H1 (cell line): ENCODE data around the gene RPGRIP1. TPM values are rescaled to one million over a fixed set of nuclear protein-coding genes. Genes with fewer than 3 reads are reported as not detected.
"Not testable (repeated sequence)": the region's sequence is repeated elsewhere in the genome, so short reads cannot be mapped to it uniquely, and the experiment has no call there.

Experiments
- CTCF ChIA-PET: fragments of 300-600 bp; sonication (Branson Sonifier 250); formaldehyde crosslinking; loops from one replicate; lab custom pipeline; 2021; ENCODE audit not compliant: partially characterized antibody; lab: Charles Lee
- POLR2A ChIA-PET: fragments of 300-600 bp; sonication (Branson Sonifier 250); formaldehyde crosslinking; loops from one replicate; lab custom pipeline; 2021; ENCODE audit warnings: inconsistent platforms; ENCODE audit not compliant: partially characterized antibody; lab: Charles Lee
- DNase-seq, 2 experiments: peaks; one replicate each; pipeline versions ENCODE4 v3.0.0 to v3.0.0-alpha.2; 2010 to 2022; ENCODE audit warnings: low spot score in 2 of 2, low read depth in 1 of 2, mixed read lengths in 1 of 2
- FAIRE-seq: peaks from 2 replicates; lab custom pipeline; 2011; peaks lifted over from hg19 to GRCh38; lab: Jason Lieb, UNC
- H2AFZ ChIP-seq: 2 replicates; pipeline ENCODE4 v1.8.1; 2012; ENCODE audit warnings: low read length, inconsistent platforms
- H2AK5ac ChIP-seq: 2 replicates; pipeline ENCODE4 v1.6.1; 2013; ENCODE audit warnings: low read depth, low read length
- H2BK120ac ChIP-seq: replicated peaks from 2 replicates; pipeline ENCODE3; 2013; ENCODE audit warnings: low read depth, low read length, inconsistent platforms
- H2BK12ac ChIP-seq: 2 replicates; pipeline ENCODE4 v1.6.1; 2013; ENCODE audit warnings: low read depth, low read length
- H2BK15ac ChIP-seq: 2 replicates; pipeline ENCODE4 v1.6.1; 2013; ENCODE audit warnings: low read length
- H2BK20ac ChIP-seq: 2 replicates; pipeline ENCODE4 v1.6.1; 2013; ENCODE audit warnings: low read length
- H2BK5ac ChIP-seq: 2 replicates; pipeline ENCODE4 v1.6.1; 2013; ENCODE audit warnings: low read depth, low read length
- H3K14ac ChIP-seq: 2 replicates; pipeline ENCODE4 v1.6.1; 2013; ENCODE audit warnings: inconsistent platforms; ENCODE audit not compliant: insufficient read length
- H3K18ac ChIP-seq: 2 replicates; pipeline ENCODE4 v1.6.1; 2013; ENCODE audit warnings: low read length; ENCODE audit errors: extremely low read depth
- H3K23ac ChIP-seq: 2 replicates; pipeline ENCODE4 v1.6.1; 2013; ENCODE audit warnings: inconsistent platforms; ENCODE audit not compliant: insufficient read length
- H3K23me2 ChIP-seq: 2 replicates; pipeline ENCODE4 v1.6.1; 2013; ENCODE audit warnings: low read depth, low read length
- H3K27ac ChIP-seq: 2 replicates; pipeline ENCODE4 v1.6.1; 2011; ENCODE audit warnings: low read depth, low read length, inconsistent platforms
- H3K27me3 ChIP-seq, 4 experiments: replicated peaks in 1 of 4; 1 replicate in 1 of 4; 2 replicates in 3 of 4; pipeline versions ENCODE4 v1.6.1 to v1.8.1; 2011 to 2013; ENCODE audit warnings: low read length in 3 of 4, mild to moderate bottlenecking in 3 of 4, inconsistent platforms in 2 of 4, mixed read lengths in 2 of 4, moderate library complexity in 1 of 4; ENCODE audit not compliant: control insufficient read depth in 3 of 4, insufficient read depth in 3 of 4; ENCODE audit errors: extremely low read depth in 1 of 4
- H3K36me3 ChIP-seq, 4 experiments: 2 replicates each; pipeline versions ENCODE4 v1.6.1 to v1.8.1; 2011 to 2013; ENCODE audit warnings: mild to moderate bottlenecking in 4 of 4, low read length in 3 of 4, moderate library complexity in 2 of 4, control low read depth in 1 of 4, inconsistent platforms in 1 of 4; ENCODE audit not compliant: insufficient read depth in 4 of 4, control insufficient read depth in 2 of 4
- H3K4ac ChIP-seq: replicated peaks from 2 replicates; pipeline ENCODE3; 2013; ENCODE audit warnings: low read length, low read depth, mixed read lengths, inconsistent platforms; ENCODE audit not compliant: insufficient read length
- H3K4me1 ChIP-seq, 4 experiments: replicated peaks in 1 of 4; 1 replicate in 1 of 4; 2 replicates in 3 of 4; pipeline versions ENCODE4 v1.6.1 to v1.8.1; 2011 to 2013; ENCODE audit warnings: low read length in 3 of 4, inconsistent platforms in 2 of 4, mixed read lengths in 1 of 4; ENCODE audit not compliant: insufficient read depth in 4 of 4, control insufficient read depth in 3 of 4
- H3K4me2 ChIP-seq, 2 experiments: 2 replicates each; pipeline versions ENCODE4 v1.6.1 to v1.8.1; 2011 to 2013; ENCODE audit warnings: low read depth in 2 of 2, low read length in 2 of 2, control low read depth in 1 of 2, inconsistent platforms in 1 of 2, mild to moderate bottlenecking in 1 of 2; ENCODE audit not compliant: insufficient read depth in 1 of 2
- H3K4me3 ChIP-seq, 4 experiments: fragments of 200-600, 300-600 bp in 1 of 4; sonication (generic), shearing (Covaris generic), sonication (Bioruptor Twin) in 1 of 4; 2 replicates each; pipeline versions ENCODE4 v1.5.1 to v1.8.1; 2011 to 2016; ENCODE audit warnings: low read length in 4 of 4, low read depth in 3 of 4, control low read depth in 2 of 4, inconsistent platforms in 2 of 4, mild to moderate bottlenecking in 2 of 4, mixed read lengths in 1 of 4, moderate library complexity in 1 of 4; ENCODE audit not compliant: insufficient read depth in 2 of 4; ENCODE audit errors: extremely low read depth in 1 of 4
- H3K56ac ChIP-seq: replicated peaks from 2 replicates; pipeline ENCODE3; 2013; ENCODE audit warnings: low read depth, mild to moderate bottlenecking, mixed read lengths, low read length, inconsistent platforms; ENCODE audit not compliant: insufficient read length
- H3K79me1 ChIP-seq: 2 replicates; pipeline ENCODE4 v1.6.1; 2013; ENCODE audit warnings: low read depth, low read length, control low read depth
- H3K79me2 ChIP-seq, 2 experiments: 2 replicates each; pipeline versions ENCODE4 v1.6.1 to v1.8.1; 2012 to 2013; ENCODE audit warnings: low read length in 2 of 2, mild to moderate bottlenecking in 2 of 2, inconsistent platforms in 1 of 2; ENCODE audit not compliant: insufficient read depth in 2 of 2, control insufficient read depth in 1 of 2
- H3K9ac ChIP-seq, 4 experiments: replicated peaks in 1 of 4; 1 replicate in 1 of 4; 2 replicates in 3 of 4; pipeline versions ENCODE4 v1.6.1 to v1.8.1; 2011 to 2013; ENCODE audit warnings: low read depth in 3 of 4, low read length in 3 of 4, control low read depth in 2 of 4, mild to moderate bottlenecking in 2 of 4, moderate library complexity in 2 of 4, inconsistent platforms in 1 of 4; ENCODE audit errors: extremely low read depth in 1 of 4
- H3K9me3 ChIP-seq, 2 experiments: 2 replicates each; pipeline versions ENCODE4 v1.6.1 to v1.8.1; 2012 to 2013; ENCODE audit warnings: mild to moderate bottlenecking in 2 of 2, moderate library complexity in 2 of 2, control low read depth in 1 of 2, inconsistent platforms in 1 of 2, low read depth in 1 of 2, low read length in 1 of 2, mixed read lengths in 1 of 2; ENCODE audit not compliant: insufficient read depth in 2 of 2
- H4K20me1 ChIP-seq, 2 experiments: replicated peaks in 1 of 2; 2 replicates each; pipeline versions ENCODE3 to v1.8.1; 2011 to 2013; ENCODE audit warnings: inconsistent platforms in 2 of 2, low read length in 2 of 2, mild to moderate bottlenecking in 1 of 2; ENCODE audit not compliant: insufficient read depth in 2 of 2, control insufficient read depth in 1 of 2
- H4K5ac ChIP-seq: 2 replicates; pipeline ENCODE4 v1.6.1; 2013; ENCODE audit warnings: low read length, low read depth, mixed read lengths, inconsistent platforms; ENCODE audit not compliant: insufficient read length
- H4K8ac ChIP-seq: 2 replicates; pipeline ENCODE4 v1.8.0; 2013; ENCODE audit warnings: mild to moderate bottlenecking, moderate library complexity, low read length, inconsistent platforms; ENCODE audit not compliant: insufficient read depth; ENCODE audit errors: extremely low read depth
- H4K91ac ChIP-seq: replicated peaks from 2 replicates; pipeline ENCODE3; 2013; ENCODE audit warnings: low read length, mixed read lengths, inconsistent platforms; ENCODE audit not compliant: insufficient read length
- POLR2AphosphoS5 ChIP-seq: IDR thresholded peaks from 2 replicates; pipeline ENCODE4 v1.6.1; 2011; ENCODE audit warnings: low read depth, low read length
- WGBS, 2 experiments: shearing (Covaris generic) in 1 of 2; methylation state at CpG; one replicate each; pipeline versions ENCODE4 v1.1.6 to v1.1.7; 2013 to 2015; ENCODE audit warnings: low lambda C conversion rate in 2 of 2, mixed read lengths in 2 of 2, inconsistent platforms in 1 of 2, low coverage in 1 of 2, missing lambda C conversion rate in 1 of 2; ENCODE audit not compliant: insufficient replicate concordance in 2 of 2, insufficient coverage in 1 of 2, insufficient read length in 1 of 2; ENCODE audit errors: extremely low coverage in 1 of 2, missing lambda C conversion rate in 1 of 2; 5-methylcytosine and 5-hydroxymethylcytosine counted together
- polyA plus RNA-seq, 7 experiments: library from polyadenylated mRNA; depleted of rRNA in 3 of 7; stranded (reverse) in 5 of 7; unstranded in 2 of 7; fragments of >200 nt in 5 of 7; fragments of 200-250 nt in 2 of 7; gene quantifications; 1 replicate in 5 of 7; 2 replicates in 1 of 7; 4 replicates in 1 of 7; pipeline versions ENCODE4 v1.2.1 to v1.2.3, GENCODE V29; 2011 to 2013; ENCODE audit warnings: missing spikeins in 2 of 7, mixed read lengths in 2 of 7
- total RNA-seq: library from RNA; stranded (reverse); fragmentation: NEBNext Ultra II Directional; extraction: Animal tissue kit (Norgen Biotek cat#: 25700); gene quantifications from 2 replicates; pipeline ENCODE4 v1.2.1, GENCODE V29; 2021

Gene RPGRIP1
- total and polyA plus RNA-seq, 2 of the 8 experiments (the other 6 are each of a cell fraction or from before 2014, with no cell fraction given) = 0.36 to 0.65 TPM

GRCh38 chr14:21256102-21256447, 23.8 kb upstream of the RPGRIP1 start:
- peak in 1 of 2 experiments; percentile 33 for DNase-seq
- not testable (repeated sequence) for H4K8ac ChIP-seq, H3K4ac ChIP-seq, H3K9me3 ChIP-seq, H3K27me3 ChIP-seq, H3K23me2 ChIP-seq, H3K9ac ChIP-seq, H4K91ac ChIP-seq, H3K56ac ChIP-seq, H3K14ac ChIP-seq, H2BK20ac ChIP-seq, H3K4me1 ChIP-seq, H4K5ac ChIP-seq, H3K18ac ChIP-seq, H2AK5ac ChIP-seq, H2BK5ac ChIP-seq, H2BK12ac ChIP-seq, H3K27ac ChIP-seq, H3K23ac ChIP-seq, H2BK15ac ChIP-seq, H3K4me3 ChIP-seq, H2AFZ ChIP-seq, H2BK120ac ChIP-seq, H3K79me1 ChIP-seq, FAIRE-seq
- H3K4me2 ChIP-seq = peak overlapping the region in 1 of 2 experiments; percentile 15; a peak in 2 of 4 replicates
- H4K20me1 ChIP-seq = peaks cover 27 to 59% of the 10 kb centered on the region in 2 experiments
- ChIA-PET CTCF (interaction anchor here (1.4 to 1.6 kb wide), 3 partner anchors 8 to 14 kb away, joined by 4 to 6 read pairs (median 4); no protein-coding TSS in a partner anchor), POLR2A (interaction anchor here (0.7 to 24.2 kb wide), 20 partner anchors 4 to 301 kb away, joined by 3 to 836 read pairs (median 4); partner anchors contain the start of gene SUPT16H)
- TF ChIP-seq POLR2AphosphoS5 = peak; percentile 77
- WGBS, 2 experiments = 95% methylated on average over 8 of the region's 8 CpGs; no CpG with 5 or more reads in 1 of the 2 experiments
- peaks cover 7 to 93% (median 45%) of the 10 kb centered on the region in 4 experiments for H3K36me3 ChIP-seq
- H3K79me2 ChIP-seq = peaks cover 62 to 99% of the 10 kb centered on the region in 2 experiments
